Measurements from ENCODE around the gene SORL1. TPM values are rescaled to one million over a fixed set of nuclear protein-coding genes. Genes with fewer than 3 reads are reported as not detected.
A peak's percentile ranks its signal among the peaks of the same experiment; 100 is the strongest.

The SORL1 gene
- total and polyA plus RNA-seq, 2 of the 13 experiments (the other 11 are each of a cell fraction or from before 2014, with no cell fraction given): 21.3 to 148 TPM

DNA sequence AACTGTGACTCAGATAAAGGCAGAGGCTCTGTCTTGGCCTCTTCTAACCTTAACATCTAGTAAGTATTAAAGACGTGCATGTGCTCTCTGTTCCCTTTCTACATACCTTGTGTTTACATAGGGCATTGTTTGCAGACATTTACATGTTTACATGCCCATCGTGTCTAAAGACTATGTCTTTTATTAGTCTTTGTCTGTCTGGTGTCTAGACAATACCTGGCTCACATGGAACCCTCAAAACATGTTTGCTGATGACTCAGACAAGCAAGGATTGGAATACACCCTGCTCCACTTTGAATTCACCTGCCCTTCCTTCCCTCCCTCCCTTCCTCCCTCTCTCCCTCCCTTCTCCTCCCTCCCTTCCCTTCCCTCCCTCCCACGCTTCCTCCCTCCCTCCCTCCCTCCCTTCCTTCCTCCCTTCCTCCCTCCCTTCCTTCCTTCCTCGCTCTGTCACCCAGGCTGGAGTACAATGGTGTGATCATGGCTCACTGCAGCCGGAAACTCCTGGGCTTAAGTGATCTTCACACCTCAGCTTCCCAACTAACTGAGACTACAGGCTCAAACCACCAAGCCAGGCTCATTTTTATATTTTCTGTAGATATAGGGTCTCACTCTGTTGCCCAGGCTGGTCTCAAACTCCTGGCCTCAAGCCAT is 24.4 kb downstream of the SORL1 start (continued):
- TF ChIP-seq, protein P1, sequence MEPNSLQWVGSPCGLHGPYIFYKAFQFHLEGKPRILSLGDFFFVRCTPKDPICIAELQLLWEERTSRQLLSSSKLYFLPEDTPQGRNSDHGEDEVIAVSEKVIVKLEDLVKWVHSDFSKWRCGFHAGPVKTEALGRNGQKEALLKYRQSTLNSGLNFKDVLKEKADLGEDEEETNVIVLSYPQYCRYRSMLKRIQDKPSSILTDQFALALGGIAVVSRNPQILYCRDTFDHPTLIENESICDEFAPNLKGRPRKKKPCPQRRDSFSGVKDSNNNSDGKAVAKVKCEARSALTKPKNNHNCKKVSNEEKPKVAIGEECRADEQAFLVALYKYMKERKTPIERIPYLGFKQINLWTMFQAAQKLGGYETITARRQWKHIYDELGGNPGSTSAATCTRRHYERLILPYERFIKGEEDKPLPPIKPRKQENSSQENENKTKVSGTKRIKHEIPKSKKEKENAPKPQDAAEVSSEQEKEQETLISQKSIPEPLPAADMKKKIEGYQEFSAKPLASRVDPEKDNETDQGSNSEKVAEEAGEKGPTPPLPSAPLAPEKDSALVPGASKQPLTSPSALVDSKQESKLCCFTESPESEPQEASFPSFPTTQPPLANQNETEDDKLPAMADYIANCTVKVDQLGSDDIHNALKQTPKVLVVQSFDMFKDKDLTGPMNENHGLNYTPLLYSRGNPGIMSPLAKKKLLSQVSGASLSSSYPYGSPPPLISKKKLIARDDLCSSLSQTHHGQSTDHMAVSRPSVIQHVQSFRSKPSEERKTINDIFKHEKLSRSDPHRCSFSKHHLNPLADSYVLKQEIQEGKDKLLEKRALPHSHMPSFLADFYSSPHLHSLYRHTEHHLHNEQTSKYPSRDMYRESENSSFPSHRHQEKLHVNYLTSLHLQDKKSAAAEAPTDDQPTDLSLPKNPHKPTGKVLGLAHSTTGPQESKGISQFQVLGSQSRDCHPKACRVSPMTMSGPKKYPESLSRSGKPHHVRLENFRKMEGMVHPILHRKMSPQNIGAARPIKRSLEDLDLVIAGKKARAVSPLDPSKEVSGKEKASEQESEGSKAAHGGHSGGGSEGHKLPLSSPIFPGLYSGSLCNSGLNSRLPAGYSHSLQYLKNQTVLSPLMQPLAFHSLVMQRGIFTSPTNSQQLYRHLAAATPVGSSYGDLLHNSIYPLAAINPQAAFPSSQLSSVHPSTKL (CRISPR knock-in tag; IDR thresholded peaks at IDR 0.05): peak; percentile 91; the same call in 1 of the 2 replicates
- TF ChIP-seq FOXO1 (CRISPR knock-in tag; IDR thresholded peaks at IDR 0.05): peak; percentile 64; the same call in 1 of the 2 replicates

DNA sequence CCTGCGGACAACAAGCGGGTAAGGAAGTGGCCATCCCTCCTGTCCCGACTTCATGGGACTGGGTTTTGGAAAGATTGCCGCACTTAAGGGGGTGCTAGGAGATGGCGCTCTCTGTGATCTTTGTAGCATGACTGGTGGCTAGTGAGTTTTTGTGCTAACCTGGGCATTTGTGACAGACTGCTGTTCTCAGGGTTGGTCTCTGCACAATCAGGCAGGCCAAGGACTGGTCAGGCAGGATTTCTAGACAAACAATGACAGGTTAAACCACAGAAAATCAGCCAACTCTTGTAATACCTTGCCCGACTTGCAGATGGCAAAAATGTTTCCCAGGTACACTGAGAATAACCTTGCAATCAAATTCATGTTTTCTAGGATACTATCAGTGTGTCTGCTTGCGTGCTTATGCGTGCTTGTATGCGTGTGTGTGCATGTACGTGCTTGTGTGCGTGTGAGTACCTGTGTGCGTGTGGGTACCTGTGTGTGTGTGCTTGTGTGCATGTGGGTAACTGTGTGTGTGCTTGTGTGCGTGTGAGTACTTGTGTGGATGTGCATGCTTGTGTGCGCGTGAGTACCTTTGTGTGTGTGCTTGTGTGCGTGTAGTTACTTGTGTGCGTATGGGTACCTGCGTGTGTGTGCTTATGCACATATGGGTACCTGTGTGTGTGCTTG is 26.2 kb downstream of the SORL1 start:
- Histone ChIP-seq H3K27ac (ENCODE audit: extremely low read length, insufficient read depth, low read length) (no peak overlapping the region), H3K36me3 (replicated peaks in 1 of 2; ENCODE audit: control insufficient read depth in 1 of 2, insufficient read depth in 2 of 2, low read length in 2 of 2) (peaks cover 30 to 39% of the 10 kb centered on the region in 2 experiments), H3K4me1 (ENCODE audit: insufficient read depth, low read length) (peaks cover 42% of the 10 kb centered on the region), H3K79me2 (ENCODE audit: insufficient read depth, low read length) (peaks cover 10% of the 10 kb centered on the region), H4K20me1 (ENCODE audit: insufficient read depth, low read length) (peaks cover 27% of the 10 kb centered on the region; the same call in 1 of the 2 replicates), H3K9ac (ENCODE audit: insufficient read depth, low read depth, low read length) (no peak overlapping the region), H2AFZ (ENCODE audit: low read length) (no peak overlapping the region), H3K4me3 (replicated peaks in 1 of 3; ENCODE audit: insufficient read depth in 1 of 3, low read depth in 2 of 3, low read length in 3 of 3) (no peak overlapping the region), H3K27me3 (ENCODE audit: control insufficient read depth in 1 of 2, insufficient read depth in 2 of 2, low read length in 2 of 2) (no peaks in the 10 kb centered on the region), H3K9me3 (ENCODE audit: low read length) (no peaks in the 10 kb centered on the region), H3K4me2 (ENCODE audit: low read depth, low read length) (no peak overlapping the region)
- in situ Hi-C loops (cut with HindIII; ENCODE audit: extremely low pct_ligation_motif_present, low pct_unique_long_range_greater_than_20kb): no loop called here
- ATAC-seq (no peak), DNase-seq (ENCODE audit: low spot score) (no peak), FAIRE-seq (no peak)
- 97% methylated on average over 18 of the region's 18 CpGs for WGBS (ENCODE audit: low lambda C conversion rate)
- CTCF ChIA-PET (ENCODE audit: low intra/inter-chr PET ratio, low total read pairs): no interaction called here
- TF ChIP-seq SUZ12 (IDR thresholded peaks at IDR 0.05; ENCODE audit: low read depth, low read length) (no peak), IKZF1 (IDR thresholded peaks at IDR 0.05) (no peak), POLR2A (IDR thresholded peaks at IDR 0.05; ENCODE audit: insufficient read depth in 1 of 2, low read depth in 2 of 2, low read length in 2 of 2) (peak in 1 of 2 experiments; percentile 36; a peak in 1 of 4 replicates), SIN3A (IDR thresholded peaks at IDR 0.05; ENCODE audit: borderline replicate concordance, low read depth, low read length) (no peak)
- intact Hi-C loops (cut with micrococcal nuclease; ENCODE audit: unreplicated experiment): no loop called here
- BruUV-seq (replicated peaks): no TSS peak
- POLR2A ChIA-PET: no interaction called here

Measured in HepG2 (cell line).